Ovary (tissue), 3 donors: ENCODE results near the gene ANXA4.
"Not testable (repeated sequence)": the region's sequence is repeated elsewhere in the genome, so short reads cannot be mapped to it uniquely, and the experiment has no call there.

Experiments
- CTCF ChIP-seq, 3 donors: fragments of 450-650 bp in 2 of 3; fragments of 200-600 bp in 1 of 3; IDR thresholded peaks; one replicate each; pipeline versions ENCODE4 v1.5.1 to v1.8.0; 2016 to 2022; ENCODE audit warnings: antibody characterized with exemption in 3 of 3, mild to moderate bottlenecking in 1 of 3
- EP300 ChIP-seq: sonication (generic); formaldehyde crosslinking; IDR thresholded peaks from one replicate; pipeline ENCODE4 v1.6.1; 2017; ENCODE audit warnings: antibody characterized with exemption
- donor health status: DM: no; HTN: no; CAD: no.

- TF ChIP-seq CTCF (IDR thresholded peaks at IDR 0.05); EP300: not testable (repeated sequence)
Observed at GRCh38 chr2:69802781-69803367, 60.9 kb downstream of the ANXA4 start.
